ENCODE measurements around the gene SORCS2.

The SORCS2 gene

DNA sequence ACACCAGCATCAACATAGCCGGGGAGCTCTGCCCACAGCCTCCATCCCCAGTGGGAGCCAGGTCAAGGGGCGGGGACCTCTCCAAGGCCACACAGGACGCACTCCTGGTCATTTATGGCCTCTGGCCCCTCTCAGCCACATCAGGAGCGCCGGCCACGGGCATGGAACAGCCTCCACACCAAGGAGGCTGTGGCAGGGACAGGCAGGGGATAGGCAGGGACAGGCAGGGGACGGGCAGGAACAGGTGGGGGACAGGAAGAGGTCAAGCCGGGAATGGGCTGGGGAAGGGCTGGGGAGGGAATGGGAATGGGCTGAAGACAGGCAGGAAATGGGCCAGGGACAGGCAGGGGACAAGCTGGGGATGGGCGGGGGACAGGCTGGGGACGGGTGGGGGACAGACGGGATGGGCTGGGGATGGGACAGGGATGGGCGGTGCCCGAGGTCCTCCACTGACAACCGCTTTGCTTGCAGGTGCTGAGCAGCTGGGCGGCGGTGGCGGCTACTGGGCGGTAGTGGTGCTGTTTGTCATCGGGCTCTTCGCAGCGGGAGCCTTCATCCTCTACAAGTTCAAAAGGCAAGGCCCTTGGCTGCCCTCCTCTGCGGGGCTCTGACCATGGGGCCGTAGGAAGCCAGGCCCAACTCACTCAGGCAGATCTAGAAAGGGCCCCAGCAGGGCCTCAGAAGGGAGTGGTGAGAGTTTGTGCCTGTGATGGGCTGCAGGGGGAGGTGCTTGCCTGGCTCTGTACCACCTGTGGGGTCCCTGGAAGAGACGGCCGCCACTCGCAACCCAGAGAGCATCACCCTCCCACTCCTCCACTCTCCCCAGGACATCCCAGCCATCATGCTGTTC, 541.7 kb downstream of the SORCS2 start:
- no peaks in the 10 kb centered on the region for H3K36me3 ChIP-seq (ENCODE audit: insufficient read depth, low read length)
- no peak overlapping the region for H2AFZ ChIP-seq (ENCODE audit: low read length)
- H3K4me1 ChIP-seq (ENCODE audit: insufficient read depth, low read length, severe bottlenecking) = no peaks in the 10 kb centered on the region
- H3K27ac ChIP-seq (ENCODE audit: low read depth, low read length, poor library complexity, severe bottlenecking) = no peak overlapping the region
- no peaks in the 10 kb centered on the region for H3K9me3 ChIP-seq (ENCODE audit: low read length)
- no peak overlapping the region for H3K4me2 ChIP-seq (ENCODE audit: low read length)
- H3F3A ChIP-seq (ENCODE audit: insufficient read depth, low read length) = no peaks in the 10 kb centered on the region
- TF ChIP-seq EZH2 (IDR thresholded peaks at IDR 0.05; ENCODE audit: borderline replicate concordance, low read length) = no peak
- TF ChIP-seq, protein P1, sequence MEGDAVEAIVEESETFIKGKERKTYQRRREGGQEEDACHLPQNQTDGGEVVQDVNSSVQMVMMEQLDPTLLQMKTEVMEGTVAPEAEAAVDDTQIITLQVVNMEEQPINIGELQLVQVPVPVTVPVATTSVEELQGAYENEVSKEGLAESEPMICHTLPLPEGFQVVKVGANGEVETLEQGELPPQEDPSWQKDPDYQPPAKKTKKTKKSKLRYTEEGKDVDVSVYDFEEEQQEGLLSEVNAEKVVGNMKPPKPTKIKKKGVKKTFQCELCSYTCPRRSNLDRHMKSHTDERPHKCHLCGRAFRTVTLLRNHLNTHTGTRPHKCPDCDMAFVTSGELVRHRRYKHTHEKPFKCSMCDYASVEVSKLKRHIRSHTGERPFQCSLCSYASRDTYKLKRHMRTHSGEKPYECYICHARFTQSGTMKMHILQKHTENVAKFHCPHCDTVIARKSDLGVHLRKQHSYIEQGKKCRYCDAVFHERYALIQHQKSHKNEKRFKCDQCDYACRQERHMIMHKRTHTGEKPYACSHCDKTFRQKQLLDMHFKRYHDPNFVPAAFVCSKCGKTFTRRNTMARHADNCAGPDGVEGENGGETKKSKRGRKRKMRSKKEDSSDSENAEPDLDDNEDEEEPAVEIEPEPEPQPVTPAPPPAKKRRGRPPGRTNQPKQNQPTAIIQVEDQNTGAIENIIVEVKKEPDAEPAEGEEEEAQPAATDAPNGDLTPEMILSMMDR (IDR thresholded peaks at IDR 0.05; ENCODE audit: low read length) = no peak
- no peaks in the 10 kb centered on the region for H3K9me2 ChIP-seq (ENCODE audit: low read depth, low read length)
- H4K20me1 ChIP-seq (ENCODE audit: insufficient read depth, low read length) = no peaks in the 10 kb centered on the region
- no peak overlapping the region for H3K9ac ChIP-seq (ENCODE audit: low read length)
- H3K27me3 ChIP-seq (ENCODE audit: insufficient read depth, low read length) = no peaks in the 10 kb centered on the region
- H3K4me3 ChIP-seq (ENCODE audit: low read depth, low read length, poor library complexity, severe bottlenecking) = no peak overlapping the region
- H3K79me2 ChIP-seq (ENCODE audit: insufficient read depth, low read length) = no peaks in the 10 kb centered on the region

DNA sequence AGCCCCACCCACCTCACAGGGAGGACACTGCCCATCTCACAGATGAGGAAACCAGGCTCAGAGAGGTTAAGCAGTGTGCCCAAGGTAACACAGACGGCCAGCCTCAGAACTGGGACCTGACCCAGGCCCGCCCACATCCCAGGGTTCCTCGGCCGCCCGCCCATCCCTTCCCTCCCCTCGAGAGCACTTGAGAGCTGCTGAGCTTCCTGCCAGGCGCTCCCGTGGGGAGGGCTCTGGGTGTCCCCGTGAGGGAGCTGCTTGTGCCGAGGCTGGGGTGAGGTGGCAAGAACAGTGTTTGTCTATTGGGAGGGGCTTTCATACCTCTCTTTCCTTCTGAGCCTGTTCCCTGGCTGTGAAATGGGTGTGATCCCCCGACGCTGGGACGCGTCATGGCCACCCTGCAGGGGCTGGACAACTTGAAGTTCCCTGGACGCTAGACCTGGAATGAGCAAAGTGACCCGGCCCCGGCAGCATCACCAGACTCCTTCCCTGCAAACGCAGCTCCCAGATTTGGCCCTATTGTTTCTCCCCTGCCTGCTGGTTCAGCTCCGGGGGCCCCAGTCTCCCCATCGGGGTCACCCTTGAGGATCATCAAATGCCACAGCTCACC, 542.4 kb downstream of the SORCS2 start:
- Histone ChIP-seq H3K27me3 (ENCODE audit: insufficient read depth, low read length) (no peaks in the 10 kb centered on the region), H3K4me2 (ENCODE audit: low read length) (no peak overlapping the region), H3F3A (ENCODE audit: insufficient read depth, low read length) (no peaks in the 10 kb centered on the region), H3K9ac (ENCODE audit: low read length) (no peak overlapping the region), H3K9me3 (ENCODE audit: low read length) (no peaks in the 10 kb centered on the region), H2AFZ (ENCODE audit: low read length) (no peak overlapping the region), H3K79me2 (ENCODE audit: insufficient read depth, low read length) (no peaks in the 10 kb centered on the region), H3K27ac (ENCODE audit: low read depth, low read length, poor library complexity, severe bottlenecking) (no peak overlapping the region), H3K36me3 (ENCODE audit: insufficient read depth, low read length) (no peaks in the 10 kb centered on the region), H3K9me2 (ENCODE audit: low read depth, low read length) (no peaks in the 10 kb centered on the region), H3K4me3 (ENCODE audit: low read depth, low read length, poor library complexity, severe bottlenecking) (no peak overlapping the region), H4K20me1 (ENCODE audit: insufficient read depth, low read length) (no peaks in the 10 kb centered on the region), H3K4me1 (ENCODE audit: insufficient read depth, low read length, severe bottlenecking) (no peaks in the 10 kb centered on the region)
- TF ChIP-seq EZH2 (IDR thresholded peaks at IDR 0.05; ENCODE audit: borderline replicate concordance, low read length) = no peak
- TF ChIP-seq, protein P1 (IDR thresholded peaks at IDR 0.05; ENCODE audit: low read length) = no peak

DNA sequence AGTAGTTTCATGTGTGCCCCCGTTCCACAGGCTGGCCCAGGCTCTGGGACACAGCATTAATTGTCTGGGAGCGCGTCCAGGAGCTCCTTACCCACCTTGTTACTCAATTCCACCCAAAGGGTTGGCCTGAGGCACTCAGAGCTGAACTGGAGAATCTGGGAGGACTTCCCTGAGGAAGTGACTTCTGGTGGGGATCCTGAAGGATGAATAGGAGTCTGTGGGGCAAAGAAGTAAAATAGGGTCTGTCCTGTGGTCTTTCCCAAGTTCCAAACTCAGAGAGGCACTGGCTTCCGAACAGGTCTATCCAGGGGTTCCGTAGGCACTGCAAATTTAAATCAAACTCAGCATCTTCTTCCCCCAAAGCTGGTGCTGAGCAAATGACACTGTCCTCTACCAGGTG, 543.1 kb downstream of the SORCS2 start:
- Histone ChIP-seq H3K27ac (ENCODE audit: low read depth, low read length, poor library complexity, severe bottlenecking) (no peak overlapping the region), H3K27me3 (ENCODE audit: insufficient read depth, low read length) (no peaks in the 10 kb centered on the region), H3F3A (ENCODE audit: insufficient read depth, low read length) (no peaks in the 10 kb centered on the region), H3K9me3 (ENCODE audit: low read length) (no peaks in the 10 kb centered on the region), H3K4me2 (ENCODE audit: low read length) (no peak overlapping the region), H3K79me2 (ENCODE audit: insufficient read depth, low read length) (no peaks in the 10 kb centered on the region), H3K36me3 (ENCODE audit: insufficient read depth, low read length) (no peaks in the 10 kb centered on the region), H3K4me1 (ENCODE audit: insufficient read depth, low read length, severe bottlenecking) (no peaks in the 10 kb centered on the region), H3K9me2 (ENCODE audit: low read depth, low read length) (no peaks in the 10 kb centered on the region), H4K20me1 (ENCODE audit: insufficient read depth, low read length) (no peaks in the 10 kb centered on the region), H2AFZ (ENCODE audit: low read length) (no peak overlapping the region), H3K9ac (ENCODE audit: low read length) (no peak overlapping the region), H3K4me3 (ENCODE audit: low read depth, low read length, poor library complexity, severe bottlenecking) (no peak overlapping the region)
- TF ChIP-seq EZH2 (IDR thresholded peaks at IDR 0.05; ENCODE audit: borderline replicate concordance, low read length) = no peak
- TF ChIP-seq, protein P1 (IDR thresholded peaks at IDR 0.05; ENCODE audit: low read length) = no peak

Data from OCI-LY1 (cell line).